ENCODE measurements around the gene ZNF534.
"Not testable (repeated sequence)": the region's sequence is repeated elsewhere in the genome, so short reads cannot be mapped to it uniquely, and the experiment has no call there.

Gene ZNF534

DNA sequence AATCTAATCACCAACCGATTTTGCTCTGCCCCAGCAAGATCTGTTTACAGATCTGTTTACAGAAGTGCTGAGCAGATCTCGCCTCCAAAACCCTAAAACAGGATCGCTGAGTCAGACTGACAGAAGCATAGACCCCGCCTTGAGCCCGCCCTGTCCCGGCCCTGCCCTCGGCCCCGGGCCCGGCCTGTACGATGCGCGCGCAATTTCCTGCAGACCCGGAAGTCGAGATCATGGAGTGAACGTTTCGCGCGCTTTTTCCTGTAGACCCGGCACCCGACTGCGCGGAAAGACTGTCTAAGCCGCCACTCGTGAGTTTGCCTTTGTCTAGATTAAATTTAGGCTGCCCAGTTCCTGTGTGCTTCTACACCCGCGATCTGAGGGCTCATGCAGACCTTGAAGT is at the start of gene ZNF534:
ZNF534 (plus strand) TSS at position 212 of the 400 bp plus-strand sequence. CDS start 2,327 bp downstream, outside the sequence.
- no peak for DNase-seq (ENCODE audit: low read depth in 2 of 3, low spot score in 1 of 3)

DNA sequence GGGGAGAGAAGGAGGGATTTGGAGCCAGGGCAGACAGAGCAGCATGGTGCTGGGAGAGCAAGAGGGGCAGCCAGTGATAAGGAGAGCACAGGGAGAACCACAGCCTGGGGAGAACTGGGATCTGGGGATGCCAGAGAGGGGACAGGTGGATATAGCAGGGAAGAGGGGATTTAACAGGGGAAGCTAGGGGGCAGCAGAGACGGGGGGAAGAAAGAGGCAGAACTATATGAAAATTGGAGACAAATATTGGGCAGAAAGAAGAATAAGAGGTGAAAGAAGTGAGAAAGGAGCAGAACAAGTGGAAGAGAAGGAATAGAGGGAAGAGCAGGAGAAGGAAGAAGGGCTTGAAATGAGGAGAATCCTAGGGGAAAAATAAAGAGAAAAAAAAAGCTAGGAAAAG is 37.8 kb upstream of the ZNF534 start:
- DNase-seq (ENCODE audit: low read depth in 2 of 3, low spot score in 1 of 3): no peak

DNA sequence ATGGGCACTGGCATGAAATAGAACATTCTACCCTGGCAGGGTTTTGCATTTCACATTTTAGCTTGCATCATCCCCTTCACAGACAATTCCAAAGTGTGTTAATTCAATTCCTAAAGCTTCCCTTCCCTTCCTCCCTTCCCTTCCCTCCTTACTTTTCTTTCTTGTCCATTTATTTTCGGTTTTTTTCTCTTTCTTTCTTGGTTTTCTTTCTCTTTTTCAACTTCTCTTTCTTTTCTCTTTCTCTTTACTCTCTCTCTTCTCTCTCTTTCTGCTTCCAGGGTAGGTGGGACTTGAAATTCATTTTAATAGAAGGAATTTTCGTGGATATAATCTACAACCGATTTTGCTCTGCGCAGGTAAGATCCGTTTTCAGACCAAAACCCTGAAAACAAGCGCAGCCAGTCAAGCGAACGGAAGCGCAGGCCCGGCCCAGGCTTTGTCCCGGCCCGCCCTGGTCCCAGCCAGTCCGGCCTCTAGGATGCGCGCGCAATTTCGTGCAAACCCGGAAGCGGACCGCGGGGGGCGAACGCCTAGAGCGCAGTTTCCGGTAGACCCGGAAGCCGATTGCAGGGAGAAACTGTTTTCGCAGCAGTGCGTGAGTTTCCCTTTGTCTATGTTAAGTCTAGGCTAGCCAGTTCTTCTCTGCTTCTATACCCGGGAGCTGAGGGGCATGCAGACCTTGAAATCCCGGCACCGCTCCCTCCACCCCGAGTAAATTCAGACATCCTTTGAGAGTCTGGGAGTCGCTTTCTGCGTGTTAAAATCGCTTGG is 31.5 kb upstream of the ZNF534 start, which contains the start of gene ZNF528:
ZNF528 (plus strand) TSS at position 540 of the 771 bp plus-strand sequence. CDS start 4,165 bp downstream, outside the sequence.
- DNase-seq (ENCODE audit: low read depth in 2 of 3, low spot score in 1 of 3): peak; percentile 92 to 93 (median 92)

DNA sequence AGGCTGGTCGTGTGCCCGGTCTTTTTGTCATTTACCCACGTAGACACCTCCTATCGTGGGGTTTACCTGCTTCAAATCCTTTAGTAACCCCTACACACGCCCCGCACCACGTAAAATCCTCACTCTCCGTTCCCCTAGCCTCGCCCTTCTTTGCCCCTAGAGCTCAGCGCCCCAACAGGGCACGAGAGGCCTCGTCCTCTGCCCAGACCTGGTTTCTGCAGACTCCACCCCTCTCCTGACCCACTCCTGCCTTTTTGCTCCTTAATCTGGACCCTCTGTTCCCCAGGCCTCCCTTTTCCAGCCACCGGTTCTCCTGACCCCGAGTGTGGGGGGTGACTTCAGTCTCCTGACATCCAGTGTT is 30.9 kb upstream of the ZNF534 start:
- DNase-seq (ENCODE audit: low read depth in 2 of 3, low spot score in 1 of 3): no peak

DNA sequence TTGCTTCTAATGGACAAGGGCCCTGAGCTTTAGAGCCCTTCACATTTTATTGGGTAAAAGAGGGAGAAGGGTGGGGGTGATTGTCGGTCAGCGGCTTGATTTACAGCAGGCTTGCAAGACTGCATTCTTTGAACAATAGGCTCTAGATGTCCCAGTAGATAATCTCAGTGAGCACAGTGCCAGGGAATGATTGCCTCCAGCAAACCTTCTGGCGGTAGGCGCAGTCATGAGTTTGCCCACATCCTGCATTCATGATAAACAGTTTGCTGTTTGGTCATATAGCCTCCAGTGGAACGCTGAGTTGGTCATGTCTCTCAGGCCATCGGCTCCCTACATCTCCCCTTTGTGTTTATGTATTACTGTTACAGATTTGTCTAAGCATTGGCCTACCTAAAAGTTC is 18.7 kb upstream of the ZNF534 start:
- DNase-seq (ENCODE audit: low read depth in 2 of 3, low spot score in 1 of 3): no peak

DNA sequence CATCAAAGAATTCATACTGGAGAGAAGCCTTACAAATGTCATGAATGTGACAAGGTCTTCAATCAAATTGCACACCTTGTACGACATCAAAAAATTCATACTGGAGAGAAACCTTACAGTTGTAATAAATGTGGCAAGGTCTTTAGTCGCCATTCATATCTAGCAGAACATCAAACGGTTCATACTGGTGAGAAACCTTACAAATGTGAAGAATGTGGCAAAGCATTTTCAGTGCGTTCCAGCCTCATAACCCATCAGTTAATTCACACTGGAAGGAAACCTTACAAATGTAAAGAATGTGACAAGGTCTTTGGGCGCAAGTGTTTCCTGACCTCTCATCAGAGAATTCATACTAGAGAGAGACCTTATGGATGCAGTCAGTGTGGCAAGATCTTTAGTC is 13.2 kb upstream of the ZNF534 start:
- DNase-seq (ENCODE audit: low read depth in 2 of 3, low spot score in 1 of 3): no peak

DNA sequence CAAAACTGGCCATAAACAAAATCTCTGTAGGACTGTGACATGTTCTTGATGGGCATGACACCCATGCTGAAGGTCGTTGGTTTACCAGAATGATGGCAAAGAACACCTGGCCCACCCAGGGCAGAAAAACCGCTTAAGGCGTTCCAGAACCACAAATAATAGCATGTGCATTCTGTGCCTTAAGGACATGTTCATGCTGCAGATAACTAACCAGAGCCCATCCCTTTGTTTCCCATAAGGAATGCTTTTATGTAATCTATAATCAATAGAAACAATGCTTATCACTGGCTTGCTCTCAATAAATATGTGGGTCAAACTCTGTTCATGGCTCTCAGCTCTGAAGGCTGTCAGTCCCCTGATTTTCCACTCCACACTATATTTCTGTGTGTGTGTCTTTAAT is 13.2 kb downstream of the ZNF534 start:
- no peak for DNase-seq (ENCODE audit: low read depth in 2 of 3, low spot score in 1 of 3)

DNA sequence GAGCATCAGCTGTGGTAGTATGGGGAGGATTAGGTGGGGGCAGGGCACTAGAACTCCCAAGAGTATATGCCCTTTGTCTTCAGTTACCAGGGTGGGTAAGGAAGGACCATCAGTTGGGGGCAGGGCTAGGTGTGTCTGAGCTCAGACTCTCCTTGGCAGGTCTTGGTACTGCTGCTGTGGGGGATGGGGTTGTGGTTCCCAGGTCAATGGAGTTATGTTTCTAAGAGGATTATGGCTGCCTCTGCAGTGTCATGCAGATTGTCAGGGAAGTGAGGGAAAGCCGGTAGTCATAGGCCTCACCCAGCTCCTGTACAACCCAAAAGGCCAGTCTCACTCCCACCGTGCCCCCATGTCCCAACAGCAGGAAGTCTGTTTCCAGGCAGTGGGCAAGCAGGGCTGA is 15.6 kb downstream of the ZNF534 start:
- no peak for DNase-seq (ENCODE audit: low read depth in 2 of 3, low spot score in 1 of 3)

DNA sequence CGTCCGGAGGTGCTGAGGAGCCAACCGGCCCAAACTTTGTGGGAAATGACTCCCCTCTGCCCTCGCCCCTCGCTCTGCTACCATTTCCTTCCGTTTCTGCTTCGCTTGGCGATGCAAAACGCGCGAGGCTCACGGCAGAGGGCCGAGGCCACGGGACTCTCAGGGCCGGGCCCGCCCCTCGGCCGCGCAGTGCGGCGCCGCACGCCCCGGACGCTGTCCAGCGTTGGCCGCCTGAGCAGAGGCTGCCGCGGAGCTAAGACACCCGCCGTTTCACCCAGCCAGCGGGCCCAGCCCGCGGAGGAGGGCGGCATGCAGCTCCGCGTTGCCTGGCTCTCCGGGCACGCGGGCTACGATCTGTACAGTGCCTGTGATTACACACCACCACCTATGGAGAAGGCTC is 22.3 kb downstream of the ZNF534 start:
- DNase-seq (ENCODE audit: low read depth in 2 of 3, low spot score in 1 of 3): no peak

DNA sequence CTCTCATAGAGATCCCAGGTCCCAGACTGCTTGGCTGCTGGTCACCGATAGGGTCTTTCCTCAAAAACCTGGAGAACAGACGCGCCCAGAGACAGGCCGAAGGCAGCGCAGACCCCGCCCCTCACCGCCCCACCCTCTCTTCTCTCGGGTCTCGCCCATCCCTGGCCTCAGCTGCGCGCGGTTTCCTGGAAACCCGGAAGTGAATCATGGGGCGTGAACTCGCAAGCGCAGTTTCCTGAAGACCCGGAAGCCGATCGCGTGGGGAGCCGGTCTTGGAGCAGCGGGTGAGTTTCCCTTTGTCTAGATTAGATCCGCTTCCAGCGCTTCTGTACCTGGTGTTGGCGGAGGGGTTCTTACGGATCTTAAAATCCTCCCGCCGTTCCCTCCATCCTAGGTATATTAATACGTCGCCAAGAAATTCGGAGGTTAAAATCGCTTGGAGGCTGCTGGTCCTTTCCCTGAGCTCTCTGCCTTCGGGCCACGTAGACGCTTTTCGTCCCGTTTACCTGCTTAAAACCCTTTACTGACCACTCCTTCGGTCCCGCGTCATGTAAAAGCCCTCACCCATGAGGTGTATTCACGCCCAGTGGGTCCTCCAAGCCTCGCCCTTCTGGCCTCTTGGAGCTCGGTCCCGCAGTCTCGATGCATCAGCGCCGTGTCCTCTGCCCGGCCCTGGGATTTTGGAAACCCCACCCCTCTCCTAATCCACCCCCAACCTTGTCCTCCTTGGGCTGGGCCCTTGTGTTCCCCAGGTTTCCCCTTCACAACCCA is 24.6 kb downstream of the ZNF534 start, which contains the start of gene ZNF578:
ZNF578 (plus strand) TSS at position 230 of the 771 bp plus-strand sequence. CDS start 48,293 bp downstream, outside the sequence.
- DNase-seq (ENCODE audit: low read depth in 2 of 3, low spot score in 1 of 3): peak; percentile 45 to 57 (median 48)

DNA sequence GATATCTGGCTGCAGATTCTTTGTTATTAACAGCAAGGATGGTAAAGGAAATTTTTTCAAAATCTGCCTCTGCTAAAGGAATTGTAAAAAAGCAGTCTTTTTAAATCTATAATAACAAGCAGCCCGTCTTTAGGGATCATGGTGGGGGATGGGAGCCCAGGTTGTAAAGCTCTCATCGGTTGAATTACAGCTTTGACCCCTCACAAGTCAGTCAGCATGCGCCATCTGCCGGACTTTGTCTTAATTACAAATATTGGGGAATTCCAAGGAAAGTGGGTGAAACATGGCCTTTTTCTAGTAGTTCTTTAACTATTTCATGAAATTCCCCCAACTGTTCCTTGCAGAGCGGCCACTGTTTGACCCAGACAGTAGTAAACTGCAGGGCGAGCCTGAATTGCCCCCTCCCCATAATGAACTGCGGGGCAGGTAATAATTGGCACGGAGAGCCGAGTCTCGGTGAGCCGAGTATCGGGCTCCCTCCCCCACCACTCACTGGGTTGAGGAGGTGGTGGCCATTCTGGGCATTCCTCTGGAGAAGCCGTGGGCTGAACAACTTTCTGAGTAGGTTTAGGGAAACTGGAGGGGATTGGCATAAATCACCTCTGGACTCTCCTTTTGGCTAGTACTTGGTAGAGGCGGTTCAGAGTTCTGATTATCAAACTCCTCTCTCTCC is 36.0 kb downstream of the ZNF534 start:
- no peak for DNase-seq (ENCODE audit: low read depth in 2 of 3, low spot score in 1 of 3)

DNA sequence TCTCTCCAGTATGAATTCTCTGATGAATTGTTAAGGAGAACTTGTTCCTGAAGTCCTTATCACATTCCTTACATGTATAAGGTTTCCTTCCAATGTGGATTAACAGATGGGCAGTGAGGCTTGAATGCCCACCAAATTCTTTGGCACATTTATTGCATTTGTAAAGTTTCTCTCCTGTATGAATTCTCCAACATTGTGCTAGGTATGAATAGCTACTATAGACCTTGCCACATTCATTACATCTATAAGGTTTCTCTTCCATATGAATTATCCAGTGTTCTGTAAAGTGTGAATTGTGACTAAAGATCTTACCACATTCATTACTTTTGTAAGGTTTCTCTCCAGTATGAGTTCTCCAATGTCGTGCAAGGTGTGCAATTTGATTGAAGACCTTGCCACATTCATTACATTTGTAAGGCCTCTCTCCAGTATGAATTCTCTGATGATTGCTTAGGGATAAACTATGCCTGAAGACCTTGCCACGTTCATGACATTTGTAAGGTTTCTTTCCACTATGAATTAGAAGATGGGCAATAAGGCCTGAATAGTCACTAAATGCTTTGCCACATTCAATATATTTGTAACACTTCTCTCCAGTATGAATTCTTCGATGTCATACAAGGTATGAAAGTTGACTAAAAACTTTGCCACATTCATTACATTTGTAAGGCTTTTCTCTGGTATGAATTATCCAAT is 44.9 kb downstream of the ZNF534 start:
- no peak for DNase-seq (ENCODE audit: low read depth in 2 of 3, low spot score in 1 of 3)

DNA sequence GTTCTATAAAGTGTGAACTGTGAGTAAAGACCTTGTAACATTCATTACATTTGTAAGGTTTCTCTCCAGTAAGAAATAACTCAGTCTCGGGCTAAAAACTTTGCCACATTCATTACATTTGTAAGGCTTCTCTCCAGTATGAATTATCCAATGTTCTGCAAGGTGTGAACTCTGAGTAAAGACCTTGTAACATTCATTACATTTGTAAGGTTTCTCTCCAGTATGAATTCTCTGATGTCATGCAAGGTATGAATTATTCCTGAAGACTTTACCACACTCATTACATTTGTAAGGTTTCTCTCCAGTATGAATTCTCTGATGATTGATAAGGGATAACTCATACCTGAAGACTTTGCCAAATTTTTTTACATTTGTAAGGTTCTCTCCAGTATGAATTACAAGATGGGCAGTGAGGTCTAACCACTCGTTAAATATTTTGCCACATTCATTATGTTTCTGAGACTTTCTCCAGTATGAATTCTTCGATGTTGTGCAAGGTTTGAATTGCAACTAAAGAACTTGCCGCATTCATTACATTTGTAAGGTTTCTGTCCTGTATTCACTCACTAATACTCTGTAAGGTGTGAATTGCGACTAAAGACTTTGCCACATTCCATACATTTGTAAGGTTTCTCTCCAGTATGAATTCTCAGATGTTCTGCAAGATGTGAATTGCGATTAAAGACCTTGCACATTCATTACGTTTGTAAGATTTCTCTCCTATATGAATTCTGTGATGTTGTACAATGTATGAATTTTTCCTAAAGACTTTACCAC is 45.6 kb downstream of the ZNF534 start:
- no peak for DNase-seq (ENCODE audit: low read depth in 2 of 3, low spot score in 1 of 3)

DNA sequence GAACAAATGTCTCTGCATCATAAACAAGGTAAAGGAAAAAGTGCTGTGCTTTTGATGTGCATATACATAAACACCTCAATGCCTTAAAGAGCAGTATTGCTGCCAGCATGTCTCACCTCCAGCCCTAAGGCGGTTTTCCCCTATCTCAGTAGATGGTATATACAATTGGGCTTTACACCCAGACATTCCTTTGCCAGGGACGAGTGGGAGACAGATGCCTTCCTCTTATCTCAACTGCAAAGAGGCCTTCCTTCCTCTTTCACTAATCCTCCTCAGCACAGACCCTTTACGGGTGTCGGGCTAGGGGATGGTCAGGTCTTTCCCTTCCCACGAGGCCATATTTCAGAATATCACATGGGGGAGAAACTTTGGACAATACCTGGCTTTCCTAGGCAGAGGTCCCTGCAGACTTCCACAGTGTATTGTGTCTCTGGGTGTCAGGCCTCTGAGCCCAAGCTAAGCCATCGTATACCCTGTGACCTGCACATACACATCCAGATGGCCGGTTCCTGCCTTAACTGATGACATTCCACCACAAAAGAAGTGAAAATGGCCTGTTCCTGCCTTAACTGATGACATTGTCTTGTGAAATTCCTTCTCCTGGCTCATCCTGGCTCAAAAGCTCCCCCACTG is 55.3 kb downstream of the ZNF534 start:
- not testable (repeated sequence) for DNase-seq (ENCODE audit: low read depth in 2 of 3, low spot score in 1 of 3)

DNA sequence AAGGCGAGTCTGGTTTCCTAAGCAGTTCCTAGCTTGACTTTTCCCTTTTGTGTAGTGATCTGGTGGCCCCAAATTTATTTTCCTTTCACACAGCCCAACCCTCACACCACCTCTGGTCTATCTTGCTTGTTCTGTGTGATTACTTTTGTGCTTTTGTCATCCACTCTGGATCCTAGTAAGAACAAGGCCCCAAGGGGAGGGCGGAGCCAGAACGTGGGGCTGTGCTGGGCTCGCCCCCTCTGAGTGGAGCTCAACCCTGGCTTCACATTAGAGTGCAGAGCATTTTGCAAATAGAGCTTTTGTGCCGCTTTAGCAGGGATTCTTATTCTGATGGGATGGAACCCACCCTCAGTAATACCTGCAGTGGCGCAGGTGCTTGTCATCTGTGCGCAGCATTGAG is 56.1 kb downstream of the ZNF534 start:
- not testable (repeated sequence) for DNase-seq (ENCODE audit: low read depth in 2 of 3, low spot score in 1 of 3)

DNA sequence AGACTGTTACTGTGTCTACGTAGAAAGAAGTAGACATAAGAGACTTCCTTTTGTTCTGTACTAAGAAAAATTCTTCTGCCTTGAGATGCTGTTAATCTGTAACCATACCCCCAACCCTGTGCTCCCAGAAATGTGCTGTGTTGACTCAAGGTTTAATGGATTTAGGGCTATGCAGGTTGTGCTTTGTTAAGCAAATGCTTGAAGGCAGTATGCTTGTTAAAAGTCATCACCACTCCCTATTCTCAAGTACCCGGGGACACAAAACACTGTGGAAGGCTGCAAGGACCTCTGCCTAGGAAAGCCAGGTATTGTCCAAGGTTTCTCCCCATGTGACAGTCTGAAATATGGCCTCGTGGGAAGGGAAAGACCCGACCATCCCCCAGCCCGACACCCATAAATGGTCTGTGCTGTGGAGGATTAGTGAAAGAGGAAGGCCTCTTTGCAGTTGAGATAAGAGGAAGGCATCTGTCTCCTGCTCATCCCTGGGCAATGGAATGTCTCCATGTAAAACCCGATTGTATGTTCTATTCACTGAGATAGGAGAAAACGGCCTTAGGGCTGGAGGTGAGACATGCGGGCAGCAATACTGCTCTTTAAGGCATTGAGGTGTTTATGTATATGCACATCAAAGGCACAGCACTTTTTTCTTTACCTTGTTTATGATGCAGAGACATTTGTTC is 56.8 kb downstream of the ZNF534 start:
- DNase-seq (ENCODE audit: low read depth in 2 of 3, low spot score in 1 of 3): not testable (repeated sequence)

DNA sequence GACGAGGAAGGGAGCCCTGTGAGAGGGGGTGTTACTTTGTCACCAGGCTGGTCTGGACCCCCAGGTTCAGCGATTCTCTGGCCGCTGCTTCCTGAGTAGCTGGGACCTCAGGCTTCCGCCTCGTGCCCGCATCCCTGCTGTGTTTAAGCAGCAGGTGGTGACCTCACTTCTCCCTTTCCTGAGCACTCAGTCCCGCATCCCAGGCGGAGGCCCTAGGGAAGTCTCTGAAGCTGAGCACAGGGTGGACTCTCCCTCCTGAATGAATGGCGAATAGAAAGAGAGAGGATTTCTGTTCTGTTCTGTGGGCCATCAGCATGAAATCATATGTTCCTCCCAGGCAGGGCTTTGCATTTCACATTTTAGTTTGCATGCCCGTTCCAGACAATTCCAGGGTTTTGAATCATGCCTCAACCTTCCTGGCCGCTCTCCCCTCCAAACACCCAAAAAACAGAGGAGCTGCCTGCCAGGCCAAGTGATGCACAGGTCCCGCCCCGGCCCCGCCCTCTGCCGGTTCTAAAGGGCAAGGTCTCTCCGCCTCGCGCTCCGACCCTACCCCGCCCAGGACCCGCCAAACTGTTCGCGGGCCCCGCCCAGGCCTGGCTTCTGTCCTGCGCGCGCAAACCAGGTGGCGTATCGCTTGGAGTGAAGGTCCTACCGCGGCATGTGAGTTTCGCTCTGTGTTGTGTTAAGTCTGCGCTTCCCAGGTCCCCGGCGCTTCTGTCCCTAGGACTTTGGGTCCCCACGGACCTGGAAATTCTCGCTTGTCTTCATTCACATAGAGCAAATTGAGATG is 63.4 kb downstream of the ZNF534 start:
- DNase-seq (ENCODE audit: low read depth in 2 of 3, low spot score in 1 of 3): no peak

DNA sequence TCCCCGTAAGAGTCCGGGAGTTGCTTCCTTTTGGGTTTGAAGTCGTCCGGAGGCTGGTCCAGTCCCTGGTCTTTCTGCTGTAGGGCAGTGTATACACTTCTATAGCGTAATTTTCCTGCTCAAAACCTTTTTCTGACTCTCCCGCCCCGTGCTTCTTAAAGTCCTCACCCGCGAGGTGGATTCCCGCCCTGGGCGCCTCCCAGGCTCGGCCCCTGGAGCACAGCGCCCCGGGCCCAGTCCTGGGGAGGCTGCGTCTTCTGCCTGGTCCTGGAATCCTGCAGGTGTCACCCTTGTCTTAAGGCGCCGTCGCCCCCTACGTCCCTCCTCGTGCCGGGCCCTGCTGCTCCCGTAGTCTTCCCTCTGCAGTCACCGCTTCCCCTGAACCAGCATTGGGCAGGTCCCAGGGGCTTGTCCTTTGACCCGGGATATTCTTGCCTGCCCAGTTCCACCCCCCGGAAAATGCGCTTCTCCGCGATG is 64.1 kb downstream of the ZNF534 start:
- no peak for DNase-seq (ENCODE audit: low read depth in 2 of 3, low spot score in 1 of 3)
